Measurements from ENCODE around the gene FLT3.
"Not testable (repeated sequence)": the region's sequence is repeated elsewhere in the genome, so short reads cannot be mapped to it uniquely, and the experiment has no call there.

FLT3 gene

DNA sequence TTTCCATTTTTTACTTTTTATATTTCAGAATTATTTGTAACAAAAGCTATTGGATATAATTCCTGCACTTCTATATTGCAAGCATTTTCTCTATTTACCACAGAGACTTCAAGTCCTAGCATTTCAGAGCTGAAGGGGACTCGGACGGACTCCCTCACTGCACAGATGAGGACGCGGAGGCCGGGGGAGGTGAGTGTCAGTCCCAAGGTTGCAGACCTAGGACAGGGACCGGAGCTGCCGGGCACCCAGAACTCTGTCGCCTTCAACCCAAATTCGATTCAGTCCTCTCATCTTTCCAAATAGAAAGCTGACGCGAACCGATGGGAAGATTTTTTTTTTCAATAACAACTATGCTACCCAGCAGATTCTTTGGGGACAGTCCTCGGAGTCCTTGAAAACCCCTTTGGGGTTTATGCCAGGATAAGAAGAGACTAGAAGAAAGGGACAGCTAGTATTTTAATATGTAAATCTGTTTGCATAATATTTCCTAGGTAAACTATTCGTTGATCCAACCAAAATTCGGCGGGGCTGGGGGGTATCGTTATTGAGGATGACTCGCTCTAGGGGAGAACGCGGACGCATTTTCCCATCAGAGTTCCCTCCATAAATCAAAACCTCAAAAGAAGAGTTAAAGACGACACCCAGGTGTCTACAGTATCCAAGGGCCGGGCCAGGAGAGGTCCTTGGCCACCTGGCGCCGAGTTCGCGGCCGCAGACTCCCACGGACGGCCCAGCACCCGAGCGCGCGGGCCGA is 803 bp downstream of the FLT3 start:
- no peak for DNase-seq

GRCh38 chr13:28097503-28097902 is 2.9 kb downstream of the FLT3 start:
- DNase-seq = no peak

DNA sequence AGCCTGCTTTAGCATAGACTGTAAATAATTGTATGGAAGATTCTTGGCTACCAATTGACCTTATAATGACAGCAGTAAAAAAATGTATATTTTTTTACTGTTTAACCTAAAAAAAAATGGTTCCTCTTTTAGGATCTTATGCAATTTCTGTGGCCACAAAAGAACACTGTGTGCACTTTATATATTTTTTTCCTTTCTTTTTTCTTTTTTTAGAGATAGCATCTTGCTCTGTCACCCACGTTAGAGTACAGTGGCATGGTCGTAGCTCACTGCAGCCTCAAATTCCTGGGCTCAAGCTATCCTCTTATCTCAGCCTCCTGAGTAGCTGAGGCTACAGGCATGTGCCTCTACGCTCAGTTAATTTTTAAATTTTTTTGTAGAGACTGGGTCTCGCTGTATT is 6.1 kb downstream of the FLT3 start:
- no peak for DNase-seq

DNA sequence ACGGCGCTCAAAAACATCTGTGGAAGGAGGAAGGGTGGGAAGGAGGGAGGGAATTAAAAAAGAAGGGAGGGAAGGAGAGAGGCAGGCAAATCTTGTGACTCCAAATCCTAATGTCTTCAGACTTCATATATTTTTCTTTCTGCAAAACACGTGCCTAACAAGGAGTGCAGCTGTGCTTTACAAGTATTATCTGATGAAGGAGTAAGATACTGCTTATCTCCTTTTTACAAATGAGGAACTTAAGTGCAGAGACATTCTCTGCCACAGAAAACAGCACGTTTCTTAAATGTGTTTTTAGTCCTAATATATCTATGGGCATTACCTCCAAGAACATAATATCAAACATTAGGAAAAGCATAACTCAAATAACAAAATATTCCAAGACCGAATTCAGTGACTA is 6.5 kb downstream of the FLT3 start:
- DNase-seq = no peak

GRCh38 chr13:28092431-28092830 is 7.9 kb downstream of the FLT3 start:
- DNase-seq = no peak

DNA sequence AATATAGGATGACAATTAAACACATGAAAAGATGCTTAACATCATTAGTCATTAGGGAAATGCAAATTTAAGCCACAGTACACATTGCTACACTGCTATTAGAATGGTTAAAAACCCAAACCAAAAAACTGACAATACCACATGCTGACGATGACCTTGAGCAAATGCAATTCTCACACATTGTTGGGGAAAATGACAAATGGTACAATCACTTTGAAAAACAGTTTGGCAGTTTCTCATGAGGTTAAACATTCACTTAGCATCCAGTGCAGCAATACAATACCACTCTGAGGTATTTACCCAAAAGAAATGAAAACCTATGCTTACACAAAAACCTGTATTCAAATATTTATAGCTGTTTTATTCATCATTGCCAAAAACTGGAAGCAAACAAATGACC is 11.3 kb downstream of the FLT3 start:
- DNase-seq = no peak

GRCh38 chr13:28077820-28078219 is 22.6 kb downstream of the FLT3 start:
- DNase-seq = not testable (repeated sequence)

GRCh38 chr13:28077231-28077630 is 23.1 kb downstream of the FLT3 start:
- DNase-seq = no peak

DNA sequence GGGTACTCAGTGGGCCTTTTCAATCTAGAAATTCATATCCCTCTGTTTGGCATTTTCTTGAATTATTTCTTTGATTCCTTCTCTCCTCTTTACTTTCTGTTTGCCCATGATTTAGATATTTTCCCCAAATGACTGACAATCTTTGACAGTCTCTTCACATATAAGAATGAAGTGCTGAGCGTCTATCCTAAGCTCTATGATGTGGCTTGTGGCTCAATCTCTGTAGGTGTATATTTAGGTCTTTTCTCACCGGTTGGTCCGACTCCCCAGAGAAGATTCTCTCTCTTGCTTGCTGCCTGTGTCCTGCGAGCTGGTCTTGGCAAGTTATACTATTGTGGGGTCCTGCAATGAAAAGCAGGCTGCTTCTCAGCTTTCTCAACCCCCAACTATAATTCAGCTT is 29.0 kb downstream of the FLT3 start:
- DNase-seq = no peak

DNA sequence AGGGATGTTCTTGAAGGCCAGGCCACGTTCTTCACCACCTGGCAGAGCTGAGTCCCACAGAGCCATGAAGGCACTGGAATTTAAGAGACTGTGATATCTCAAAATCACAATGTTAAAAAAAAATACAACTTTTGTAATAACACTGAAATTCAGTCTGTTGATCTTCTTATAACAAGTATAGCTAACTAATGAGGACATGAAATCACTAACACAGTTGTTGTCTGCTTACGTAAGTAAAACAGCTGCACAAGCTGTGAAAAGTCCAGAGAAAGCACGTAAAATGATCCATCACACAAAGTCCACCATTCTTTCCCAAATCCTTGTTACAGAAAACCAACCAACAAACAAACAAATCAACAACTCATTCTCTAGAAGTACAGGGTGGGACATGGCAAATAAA is 32.9 kb downstream of the FLT3 start:
- DNase-seq = no peak

DNA sequence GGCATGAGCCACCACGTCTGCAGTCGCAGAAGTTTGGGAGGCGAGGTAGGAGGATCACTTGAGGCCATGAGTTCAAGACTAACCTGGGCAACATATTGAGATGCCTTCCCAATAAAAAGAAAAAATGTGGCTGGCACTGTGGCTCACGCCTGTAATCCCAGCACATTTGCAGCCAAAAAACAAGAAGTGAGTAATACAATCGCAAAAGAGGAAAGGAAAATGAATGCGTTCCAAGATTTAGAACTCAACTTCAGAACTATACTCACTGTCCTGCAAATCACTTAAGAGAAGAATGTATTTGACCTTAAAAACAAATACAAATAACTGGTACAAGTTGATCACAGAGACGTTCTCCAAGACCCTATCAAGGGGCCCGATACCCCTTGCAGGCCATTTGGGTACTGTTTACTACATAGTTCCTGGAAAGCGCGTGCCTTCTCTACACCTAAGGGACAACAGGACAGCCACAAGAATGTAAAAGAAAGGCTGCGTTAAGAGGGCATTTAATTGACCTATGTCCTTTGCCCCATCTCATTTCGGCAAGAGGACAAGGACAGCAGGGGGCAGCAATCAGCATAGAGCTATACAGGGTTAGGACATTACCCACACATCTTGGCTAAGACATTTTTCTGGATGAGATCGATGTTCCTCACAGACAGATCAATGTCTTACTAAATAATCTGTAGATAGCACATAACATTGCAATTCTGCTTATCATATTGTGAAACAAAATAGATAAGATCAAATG is 41.3 kb downstream of the FLT3 start:
- peak; percentile 12 for DNase-seq

DNA sequence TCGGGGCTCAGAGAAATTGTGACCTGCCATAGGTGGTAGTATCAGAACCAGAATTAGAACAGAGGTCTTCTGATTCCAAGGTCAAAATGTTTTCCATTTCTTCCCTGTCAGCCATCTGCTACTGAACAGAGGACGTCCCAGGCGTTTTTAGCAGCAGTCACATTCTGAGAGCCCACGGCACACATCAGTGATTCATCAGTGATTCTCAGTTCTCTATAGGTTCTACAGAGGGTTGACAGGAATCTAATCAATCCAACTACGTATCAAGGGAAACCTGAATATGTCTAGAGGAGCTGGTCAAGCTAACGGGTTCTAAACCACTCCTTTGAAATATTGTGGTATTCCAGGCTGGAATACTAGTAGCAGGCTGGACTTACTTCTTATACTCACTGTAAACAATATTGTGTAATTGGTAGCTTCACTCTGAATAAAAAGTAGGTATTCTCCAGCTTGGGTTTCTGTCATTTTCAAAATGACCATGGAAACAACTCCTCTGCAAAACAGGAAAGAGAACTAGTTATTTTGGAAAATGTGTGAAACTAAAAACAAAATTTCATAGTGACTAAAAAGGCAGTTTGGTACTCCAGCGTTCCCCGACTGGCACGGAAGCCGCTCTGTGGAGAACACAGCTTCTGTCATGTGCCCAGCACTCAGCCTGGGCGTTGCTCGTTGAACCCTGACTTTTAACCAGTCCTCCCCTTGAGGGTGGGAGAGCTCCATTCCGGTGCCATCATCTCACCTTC is 43.2 kb downstream of the FLT3 start:
- no peak for DNase-seq

DNA sequence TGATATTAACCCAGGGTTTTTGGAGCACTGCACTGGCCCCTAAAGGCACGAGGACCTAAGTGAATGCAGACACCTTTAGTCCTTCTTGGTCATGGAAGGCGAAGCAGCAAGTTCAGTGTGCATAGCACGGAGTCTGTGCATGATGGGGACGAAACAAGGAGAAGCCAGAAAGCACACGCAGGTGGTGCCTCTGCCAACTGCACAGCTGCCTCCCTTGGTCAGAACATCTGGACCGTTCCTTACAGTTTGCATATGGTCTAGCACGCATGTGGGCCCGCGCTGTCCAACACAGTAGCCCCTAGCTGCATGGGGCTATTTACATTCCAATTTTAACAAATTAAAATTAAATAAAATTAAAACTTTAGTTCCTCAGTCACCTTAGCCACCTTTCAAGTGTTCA is 44.0 kb downstream of the FLT3 start:
- no peak for DNase-seq

- DNase-seq = no peak
Observed at GRCh38 chr13:28055357-28055756, 45.0 kb downstream of the FLT3 start.

GRCh38 chr13:28052945-28053344 is 47.4 kb downstream of the FLT3 start:
- DNase-seq = no peak

GRCh38 chr13:28049880-28050875 is 50.2 kb downstream of the FLT3 start:
- DNase-seq = no peak

DNA sequence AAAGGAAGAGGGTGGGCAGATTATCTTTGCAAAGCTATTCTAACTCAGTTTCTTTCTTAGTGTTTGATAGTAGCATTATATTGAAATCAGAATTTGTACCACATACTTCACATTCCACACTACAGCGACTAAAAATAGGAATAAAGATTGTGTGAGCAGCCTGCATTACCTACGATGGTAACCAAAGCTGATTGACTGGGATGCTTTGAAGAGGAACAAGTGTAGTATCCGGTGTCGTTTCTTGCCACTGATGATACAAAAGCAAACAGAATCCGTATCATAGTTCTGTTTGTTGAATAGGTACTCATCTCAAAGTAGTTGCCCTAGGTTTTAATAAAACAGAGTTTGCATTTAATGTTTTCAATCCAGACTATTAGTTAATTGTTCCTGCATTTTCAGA is 51.2 kb downstream of the FLT3 start:
- no peak for DNase-seq

DNA sequence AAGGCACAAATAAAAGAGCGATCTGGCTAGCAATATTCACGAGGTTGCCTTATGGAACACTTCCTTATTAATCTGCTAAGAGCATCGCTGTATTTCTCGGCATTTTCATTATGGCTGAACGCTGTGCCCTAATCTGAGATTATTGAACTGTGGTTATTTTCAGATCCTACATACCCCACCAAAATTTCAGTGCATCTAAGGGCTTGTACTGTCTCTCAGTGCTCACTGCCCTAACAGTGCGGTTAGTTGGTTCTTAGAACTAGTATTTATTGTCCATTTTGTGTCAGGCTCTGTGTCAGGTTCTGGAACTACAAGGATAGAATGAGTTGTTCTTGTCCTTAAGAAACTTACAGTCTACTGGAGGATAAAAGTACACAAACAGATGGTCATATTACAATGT is 51.6 kb downstream of the FLT3 start:
- no peak for DNase-seq

DNA sequence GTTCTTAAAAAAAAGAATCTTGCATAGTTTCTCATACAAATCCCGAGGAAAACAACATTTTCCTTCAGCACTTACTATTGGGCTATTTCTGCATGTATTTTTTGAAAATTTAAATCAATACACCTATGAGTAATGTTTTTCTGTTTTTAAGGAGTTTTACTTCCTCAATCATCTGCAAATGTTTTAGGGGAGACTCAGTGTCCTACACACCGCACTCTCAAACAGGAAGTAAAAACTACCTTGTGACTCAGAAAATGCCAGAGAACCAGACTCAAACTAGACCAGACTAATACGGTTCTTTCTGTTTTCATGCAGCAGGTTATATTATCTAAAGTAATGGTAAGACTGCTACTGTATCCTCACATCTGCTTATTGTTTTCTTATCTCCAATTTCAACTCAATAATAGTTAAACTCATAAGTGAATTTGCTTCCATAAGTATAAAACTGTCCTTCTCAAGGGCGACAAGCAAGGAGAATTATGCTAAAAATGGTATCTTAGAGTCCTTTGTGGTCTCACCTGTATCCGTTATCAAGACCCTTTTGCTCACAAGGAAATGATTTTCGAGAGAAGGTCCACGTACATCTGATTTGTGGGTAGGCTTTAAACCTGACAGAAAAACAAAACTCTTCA is 52.5 kb downstream of the FLT3 start:
- no peak for DNase-seq

- no peak for DNase-seq
Observed at GRCh38 chr13:28046981-28047380, 53.4 kb downstream of the FLT3 start.

- no peak for DNase-seq
Observed at GRCh38 chr13:28045861-28046260, 54.5 kb downstream of the FLT3 start.

DNA sequence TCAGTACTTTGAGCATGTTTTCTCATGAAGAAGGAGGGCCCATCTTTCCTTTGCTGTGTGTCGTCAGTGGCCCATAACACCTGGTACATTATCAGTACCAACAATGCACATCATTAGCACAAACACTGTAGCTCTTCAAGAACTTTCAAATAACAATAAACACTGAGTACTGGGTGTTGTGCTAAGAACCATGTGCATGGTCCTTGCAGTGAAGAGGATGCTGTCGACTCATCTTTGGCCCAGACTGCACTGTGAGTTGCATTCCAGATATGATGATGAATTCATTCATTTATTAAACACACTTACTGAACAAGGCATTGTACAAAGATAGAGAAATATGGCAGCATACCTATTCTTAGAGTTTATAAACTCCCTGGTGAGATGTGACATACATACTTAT is 55.8 kb downstream of the FLT3 start:
- no peak for DNase-seq
